ENCODE results near the gene KCNJ15.

KCNJ15 gene

GRCh38 chr21:38268864-38269575 lies 12.2 kb downstream of the KCNJ15 start:
- no peak for DNase-seq

- DNase-seq, result no peak
Observed at GRCh38 chr21:38269576-38269936, 12.8 kb downstream of the KCNJ15 start.

GRCh38 chr21:38272215-38272614 lies 15.4 kb downstream of the KCNJ15 start:
- DNase-seq, result no peak

- no peak for DNase-seq
Observed at GRCh38 chr21:38273745-38274542, 17.2 kb downstream of the KCNJ15 start.

- DNase-seq, result no peak
Observed at GRCh38 chr21:38277501-38278131, 20.8 kb downstream of the KCNJ15 start.

GRCh38 chr21:38280454-38280853 lies 23.7 kb downstream of the KCNJ15 start:
- no peak for DNase-seq

- DNase-seq, result no peak
Observed at GRCh38 chr21:38280867-38281266, 24.1 kb downstream of the KCNJ15 start.

GRCh38 chr21:38282921-38283320 lies 26.1 kb downstream of the KCNJ15 start:
- no peak for DNase-seq

- no peak for DNase-seq
Observed at GRCh38 chr21:38284216-38284615, 27.4 kb downstream of the KCNJ15 start.

- DNase-seq, result no peak
Observed at GRCh38 chr21:38286739-38287471, 30.1 kb downstream of the KCNJ15 start.

GRCh38 chr21:38287476-38287875 lies 30.7 kb downstream of the KCNJ15 start:
- DNase-seq, result no peak

GRCh38 chr21:38289705-38290485 lies 33.1 kb downstream of the KCNJ15 start:
- DNase-seq, result peak; percentile 80

- no peak for DNase-seq
Observed at GRCh38 chr21:38290809-38291208, 34.0 kb downstream of the KCNJ15 start.

- no peak for DNase-seq
Observed at GRCh38 chr21:38291874-38292273, 35.1 kb downstream of the KCNJ15 start.

- no peak for DNase-seq
Observed at GRCh38 chr21:38293113-38293512, 36.3 kb downstream of the KCNJ15 start.

GRCh38 chr21:38293765-38294164 lies 37.0 kb downstream of the KCNJ15 start:
- no peak for DNase-seq

- no peak for DNase-seq
Observed at GRCh38 chr21:38294609-38295008, 37.8 kb downstream of the KCNJ15 start.

GRCh38 chr21:38295997-38296764 lies 39.4 kb downstream of the KCNJ15 start:
- peak; percentile 46 for DNase-seq

- peak; percentile 46 for DNase-seq
Observed at GRCh38 chr21:38297194-38297631, 40.4 kb downstream of the KCNJ15 start.

GRCh38 chr21:38297871-38298270 lies 41.1 kb downstream of the KCNJ15 start:
- DNase-seq, result no peak

- no peak for DNase-seq
Observed at GRCh38 chr21:38298832-38299231, 42.0 kb downstream of the KCNJ15 start.
